Adrenal gland (tissue), 12 donors: ENCODE results near the gene ZNRF1. TPM values are rescaled to one million over a fixed set of nuclear protein-coding genes. Genes with fewer than 3 reads are reported as not detected.

Experiments
- DNase-seq, 7 donors: peaks; one replicate each; pipeline ENCODE4 v3.0.0-alpha.2; 2019 to 2020
- H3K27ac ChIP-seq, 5 donors: fragments of 200-600 bp; sonication (generic) in 4 of 5; 1 replicate in 3 of 5; 2 replicates in 2 of 5; pipeline versions ENCODE4 v1.5.1 to v1.8.0; 2016 to 2020; ENCODE audit warnings: mild to moderate bottlenecking in 1 of 5
- H3K27me3 ChIP-seq: fragments of 200-600 bp; 2 replicates; pipeline ENCODE4 v1.8.0; 2021
- H3K36me3 ChIP-seq, 2 donors: fragments of 200-600 bp; replicated peaks in 1 of 2; 1 replicate in 1 of 2; 2 replicates in 1 of 2; pipeline versions ENCODE4 v1.5.1 to v1.8.0; 2018 to 2022
- H3K4me1 ChIP-seq, 2 donors: fragments of 200-600 bp; replicated peaks in 1 of 2; 1 replicate in 1 of 2; 2 replicates in 1 of 2; pipeline versions ENCODE4 v1.5.1 to v1.8.0; 2018 to 2021
- H3K4me3 ChIP-seq, 4 donors: fragments of 200-600 bp; sonication (generic) in 3 of 4; one replicate each; pipeline ENCODE4 v1.5.1; 2016 to 2018
- H3K9me3 ChIP-seq, 3 donors: fragments of 200-600 bp; sonication (generic) in 1 of 3; replicated peaks in 1 of 3; 1 replicate in 2 of 3; 2 replicates in 1 of 3; pipeline versions ENCODE4 v1.5.1 to v1.8.0; 2016 to 2021
- POLR2A ChIP-seq, 2 donors: fragments of 450-650 bp; IDR thresholded peaks; one replicate each; pipeline ENCODE4 v1.6.1; 2017; ENCODE audit warnings: antibody characterized with exemption in 2 of 2, mild to moderate bottlenecking in 2 of 2, moderate library complexity in 1 of 2
- WGBS, 4 donors: extraction: QIAGEN DNeasy Blood & Tissue Kit in 2 of 4; methylation state at CpG; one replicate each; pipeline versions ENCODE4 v1.1.5 to v1.1.7; 2013 to 2017; 5-methylcytosine and 5-hydroxymethylcytosine counted together
- intact Hi-C, 2 donors: fragments of 100-400 bp; cut with DNase I; formaldehyde crosslinking; loops; one replicate each; pipeline versions ENCODE4 v1.14.1 to v1.15.0; 2022 to 2023
- polyA plus RNA-seq, 3 donors: library from polyadenylated mRNA; stranded (reverse); fragments of 200-250 nt in 2 of 3; fragments of 350-450 nt in 1 of 3; fragmentation: Illumina TruSeq in 1 of 3; extraction: RNeasy Lipid Tissue Mini Kit (QIAGEN cat#74804) in 1 of 3; gene quantifications; one replicate each; pipeline ENCODE4 v1.2.3, GENCODE V29; 2013 to 2014
- total RNA-seq, 9 donors: library from RNA; depleted of rRNA in 4 of 9; stranded (reverse); fragments of >200 nt in 4 of 9; fragments of 120-200 nt in 1 of 9; fragmentation: NEBNext Ultra II Directional in 1 of 9; extraction: Animal tissue kit (Norgen Biotek cat#: 25700) in 1 of 9; gene quantifications; one replicate each; pipeline versions ENCODE4 v1.1.0 to v1.2.4, GENCODE V29; 2013 to 2023
- TF ChIP-seq, protein P1 (sequence below), 6 experiments: fragments of 450-650 bp in 4 of 6; fragments of 200-600 bp in 2 of 6; sonication (generic) in 1 of 6; IDR thresholded peaks; 1 replicate in 5 of 6; 2 replicates in 1 of 6; pipeline versions ENCODE4 v1.5.1 to v1.8.0; 2016 to 2021; ENCODE audit warnings: antibody characterized with exemption in 6 of 6, mild to moderate bottlenecking in 2 of 6, moderate library complexity in 1 of 6
- donor health status: healthy with polysubstance abuse.
- donor health status: Bipolar disorder and iron deficiency.
- donor health status: DM: yes; HTN: yes; CAD: no.
- donor health status: DM: no; HTN: no; CAD: no.
- donor health status: DM: no; HTN: no; CAD: no.
- donor health status: DM: yes; HTN: yes; CAD: no.

ZNRF1 gene
- total and polyA plus RNA-seq, 12 donors: 9.9 to 29.2 (median 25.4) TPM

DNA sequence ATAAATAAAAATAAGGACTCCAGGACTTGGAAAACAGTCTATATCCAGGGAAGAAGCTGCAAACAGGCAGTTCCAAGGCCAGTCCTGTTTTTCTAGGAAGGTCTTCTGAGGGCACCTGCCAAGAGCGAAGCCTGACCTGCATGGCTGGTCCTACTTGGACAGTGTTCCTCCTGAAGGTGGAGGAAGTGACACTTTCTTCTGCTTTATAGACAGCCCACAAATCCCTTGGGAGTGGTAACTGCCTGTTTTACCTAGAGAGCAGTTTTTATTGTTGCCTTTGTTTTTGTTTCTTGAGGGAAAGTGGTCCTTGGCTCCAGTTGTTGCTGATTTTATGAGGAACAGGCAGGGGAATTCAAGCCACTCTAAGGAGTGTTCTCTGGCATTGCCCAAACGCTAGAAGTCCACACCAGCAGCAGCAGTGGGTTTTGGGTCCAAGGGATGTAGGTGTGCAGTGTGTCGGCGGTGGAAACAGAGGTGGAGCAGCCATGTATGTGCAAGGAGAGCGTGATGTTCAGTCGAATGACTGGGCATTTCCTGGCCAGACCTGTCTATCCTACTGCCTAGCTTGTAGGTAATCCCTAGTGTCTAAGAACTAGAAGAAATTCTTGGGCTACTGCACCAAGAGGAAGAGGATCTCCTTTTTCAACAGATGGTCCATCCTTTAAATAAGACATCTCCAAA lies 82.5 kb downstream of the ZNRF1 start:
- intact Hi-C loops: no loop called here
- no peak overlapping the region for H3K27ac ChIP-seq
- TF ChIP-seq POLR2A (IDR thresholded peaks at IDR 0.05): no peak
- TF ChIP-seq, protein P1, sequence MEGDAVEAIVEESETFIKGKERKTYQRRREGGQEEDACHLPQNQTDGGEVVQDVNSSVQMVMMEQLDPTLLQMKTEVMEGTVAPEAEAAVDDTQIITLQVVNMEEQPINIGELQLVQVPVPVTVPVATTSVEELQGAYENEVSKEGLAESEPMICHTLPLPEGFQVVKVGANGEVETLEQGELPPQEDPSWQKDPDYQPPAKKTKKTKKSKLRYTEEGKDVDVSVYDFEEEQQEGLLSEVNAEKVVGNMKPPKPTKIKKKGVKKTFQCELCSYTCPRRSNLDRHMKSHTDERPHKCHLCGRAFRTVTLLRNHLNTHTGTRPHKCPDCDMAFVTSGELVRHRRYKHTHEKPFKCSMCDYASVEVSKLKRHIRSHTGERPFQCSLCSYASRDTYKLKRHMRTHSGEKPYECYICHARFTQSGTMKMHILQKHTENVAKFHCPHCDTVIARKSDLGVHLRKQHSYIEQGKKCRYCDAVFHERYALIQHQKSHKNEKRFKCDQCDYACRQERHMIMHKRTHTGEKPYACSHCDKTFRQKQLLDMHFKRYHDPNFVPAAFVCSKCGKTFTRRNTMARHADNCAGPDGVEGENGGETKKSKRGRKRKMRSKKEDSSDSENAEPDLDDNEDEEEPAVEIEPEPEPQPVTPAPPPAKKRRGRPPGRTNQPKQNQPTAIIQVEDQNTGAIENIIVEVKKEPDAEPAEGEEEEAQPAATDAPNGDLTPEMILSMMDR (IDR thresholded peaks at IDR 0.05): no peak
- peaks cover 0 to 5% of the 10 kb centered on the region in 2 donors for H3K4me1 ChIP-seq
- DNase-seq: no peak
- H3K27me3 ChIP-seq: no peaks in the 10 kb centered on the region
- 85 to 93% (median 89%) methylated on average over 6 of the region's 6 CpGs for WGBS, 4 donors
- H3K9me3 ChIP-seq: no peaks in the 10 kb centered on the region
- no peak overlapping the region for H3K4me3 ChIP-seq
- no peaks in the 10 kb centered on the region for H3K36me3 ChIP-seq

- H3K4me3 ChIP-seq: no peak overlapping the region
- H3K36me3 ChIP-seq: no peaks in the 10 kb centered on the region
- intact Hi-C loops: no loop called here
- TF ChIP-seq POLR2A (IDR thresholded peaks at IDR 0.05): no peak
- TF ChIP-seq, protein P1 (IDR thresholded peaks at IDR 0.05): no peak
- no peaks in the 10 kb centered on the region for H3K9me3 ChIP-seq
- no peaks in the 10 kb centered on the region for H3K27me3 ChIP-seq
- peaks cover 4 to 26% of the 10 kb centered on the region in 2 donors for H3K4me1 ChIP-seq
- DNase-seq: no peak
- WGBS, 4 donors: 85 to 97% (median 95%) methylated on average over 4 to 5 of the region's 5 CpGs
- H3K27ac ChIP-seq: no peak overlapping the region
Observed at GRCh38 chr16:75083813-75084212, 85.0 kb downstream of the ZNRF1 start.

DNA sequence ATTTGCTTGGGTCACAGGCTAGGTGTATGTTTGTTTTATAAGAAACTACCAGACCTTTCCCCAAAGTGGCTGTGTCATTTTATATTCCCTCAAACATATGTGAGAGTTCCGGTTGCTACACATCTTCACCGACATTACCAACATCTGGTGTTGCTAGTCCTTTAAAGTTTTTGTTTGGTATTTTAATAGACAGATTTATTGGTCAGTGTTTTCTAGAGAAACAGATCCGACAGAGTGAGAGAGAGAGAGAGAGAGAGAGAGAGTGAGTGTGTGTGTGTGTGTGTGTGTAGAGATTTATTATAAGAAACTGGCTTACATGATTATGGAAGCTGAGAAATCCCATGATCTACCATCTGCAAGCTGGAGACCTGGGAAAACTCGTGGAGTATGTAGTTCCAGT lies 86.7 kb downstream of the ZNRF1 start:
- DNase-seq: no peak
- Histone ChIP-seq H3K27me3 (no peaks in the 10 kb centered on the region), H3K27ac (peak overlapping the region in 2 of 5 donors; percentile 60 to 64), H3K4me3 (no peak overlapping the region), H3K36me3 (no peaks in the 10 kb centered on the region), H3K4me1 (peaks cover 4 to 27% of the 10 kb centered on the region in 2 donors), H3K9me3 (no peaks in the 10 kb centered on the region)
- intact Hi-C loops: no loop called here
- 77 to 82% (median 79%) methylated on average over 4 of the region's 4 CpGs for WGBS, 4 donors
- TF ChIP-seq, protein P1 (IDR thresholded peaks at IDR 0.05): no peak
- no peak for TF ChIP-seq POLR2A (IDR thresholded peaks at IDR 0.05)

- DNase-seq: peak in 2 of 7 donors; percentile 21 to 64
- peaks cover 4 to 27% of the 10 kb centered on the region in 2 donors for H3K4me1 ChIP-seq
- no peak overlapping the region for H3K4me3 ChIP-seq
- H3K36me3 ChIP-seq: no peaks in the 10 kb centered on the region
- TF ChIP-seq, protein P1 (IDR thresholded peaks at IDR 0.05): no peak
- TF ChIP-seq POLR2A (IDR thresholded peaks at IDR 0.05): no peak
- H3K27ac ChIP-seq: peak overlapping the region in 2 of 5 donors; percentile 60 to 64
- 42 to 71% (median 59%) methylated on average over 1 of the region's 1 CpG for WGBS, 4 donors
- H3K27me3 ChIP-seq: no peaks in the 10 kb centered on the region
- intact Hi-C loops: no loop called here
- H3K9me3 ChIP-seq: no peaks in the 10 kb centered on the region
Observed at GRCh38 chr16:75086281-75086680, 87.5 kb downstream of the ZNRF1 start.
